ENCODE measurements around the gene MYBBP1A. TPM values are rescaled to one million over a fixed set of nuclear protein-coding genes. Genes with fewer than 3 reads are reported as not detected.
A peak's percentile ranks its signal among the peaks of the same experiment; 100 is the strongest.

The MYBBP1A gene
- total RNA-seq, 6 experiments from 2014 or later, result 16.3 to 32.0 (median 23.7) TPM

DNA sequence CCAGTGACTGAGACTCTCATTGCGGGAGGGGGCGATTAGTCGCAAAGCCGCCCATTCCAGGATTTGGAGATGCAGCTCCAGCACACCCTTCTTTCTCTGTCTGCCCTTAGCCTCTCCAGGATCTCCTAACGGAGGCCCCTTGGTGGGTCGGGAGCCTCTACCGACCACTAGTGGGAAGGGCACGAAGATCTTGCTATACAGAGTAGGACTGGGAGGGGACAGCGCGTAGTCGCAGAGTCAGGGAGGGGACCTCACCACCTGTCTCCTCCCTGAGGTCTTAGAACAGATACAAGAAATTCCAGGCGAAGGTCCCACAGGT lies 28.6 kb upstream of the MYBBP1A start:
- TF ChIP-seq, protein P1, sequence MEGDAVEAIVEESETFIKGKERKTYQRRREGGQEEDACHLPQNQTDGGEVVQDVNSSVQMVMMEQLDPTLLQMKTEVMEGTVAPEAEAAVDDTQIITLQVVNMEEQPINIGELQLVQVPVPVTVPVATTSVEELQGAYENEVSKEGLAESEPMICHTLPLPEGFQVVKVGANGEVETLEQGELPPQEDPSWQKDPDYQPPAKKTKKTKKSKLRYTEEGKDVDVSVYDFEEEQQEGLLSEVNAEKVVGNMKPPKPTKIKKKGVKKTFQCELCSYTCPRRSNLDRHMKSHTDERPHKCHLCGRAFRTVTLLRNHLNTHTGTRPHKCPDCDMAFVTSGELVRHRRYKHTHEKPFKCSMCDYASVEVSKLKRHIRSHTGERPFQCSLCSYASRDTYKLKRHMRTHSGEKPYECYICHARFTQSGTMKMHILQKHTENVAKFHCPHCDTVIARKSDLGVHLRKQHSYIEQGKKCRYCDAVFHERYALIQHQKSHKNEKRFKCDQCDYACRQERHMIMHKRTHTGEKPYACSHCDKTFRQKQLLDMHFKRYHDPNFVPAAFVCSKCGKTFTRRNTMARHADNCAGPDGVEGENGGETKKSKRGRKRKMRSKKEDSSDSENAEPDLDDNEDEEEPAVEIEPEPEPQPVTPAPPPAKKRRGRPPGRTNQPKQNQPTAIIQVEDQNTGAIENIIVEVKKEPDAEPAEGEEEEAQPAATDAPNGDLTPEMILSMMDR (IDR thresholded peaks at IDR 0.05), result peak in 1 of 4 donors; percentile 13
- TF ChIP-seq POLR2A (IDR thresholded peaks at IDR 0.05), result no peak
- WGBS (ENCODE audit: insufficient coverage, low coverage, low lambda C conversion rate, missing lambda C conversion rate), result 64% methylated on average over 4 of the region's 12 CpGs
- H3K4me1 ChIP-seq, result peaks cover 0 to 10% (median 3%) of the 10 kb centered on the region in 4 donors
- no peak for DNase-seq
- H3K9me3 ChIP-seq, result no peaks in the 10 kb centered on the region
- no peak overlapping the region for H3K27ac ChIP-seq
- peak; percentile 5 to 27 (median 18) for ATAC-seq
- intact Hi-C loops (cut with DNase I), result no loop called here
- H3K36me3 ChIP-seq, result no peaks in the 10 kb centered on the region
- H3K27me3 ChIP-seq, result peaks cover 6 to 7% of the 10 kb centered on the region in 2 donors
- H3K4me3 ChIP-seq, result peak overlapping the region; percentile 21 to 36 (median 33)

DNA sequence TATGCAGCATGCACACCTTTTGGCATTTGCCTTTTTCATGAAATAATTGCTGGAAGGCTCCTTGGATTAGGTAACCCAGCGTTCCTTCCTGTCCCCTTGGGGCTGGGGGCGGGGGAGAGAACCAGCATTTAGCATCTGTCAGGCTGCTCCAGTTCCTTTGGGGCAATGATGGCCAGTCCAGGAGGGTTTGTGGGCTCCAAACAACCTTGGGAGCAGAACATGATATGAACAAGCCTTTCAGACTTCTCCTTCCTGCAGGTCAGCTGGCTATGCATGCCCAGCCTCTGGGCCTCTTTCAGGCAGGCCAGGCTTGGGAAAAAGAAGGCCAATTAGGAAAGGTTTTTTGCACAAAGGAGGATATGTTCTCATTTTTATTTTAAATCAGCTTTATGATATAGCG lies 28.0 kb upstream of the MYBBP1A start:
- Histone ChIP-seq H3K4me1 (peaks cover 0 to 10% (median 3%) of the 10 kb centered on the region in 4 donors), H3K27ac (no peak overlapping the region), H3K27me3 (peaks cover 6 to 7% of the 10 kb centered on the region in 2 donors), H3K9me3 (no peaks in the 10 kb centered on the region), H3K4me3 (no peak overlapping the region), H3K36me3 (no peaks in the 10 kb centered on the region)
- ATAC-seq, result no peak
- no peak for DNase-seq
- TF ChIP-seq, protein P1 (IDR thresholded peaks at IDR 0.05), result no peak
- no peak for TF ChIP-seq POLR2A (IDR thresholded peaks at IDR 0.05)
- 83% methylated on average over 2 of the region's 3 CpGs for WGBS (ENCODE audit: insufficient coverage, low coverage, low lambda C conversion rate, missing lambda C conversion rate)
- intact Hi-C loops (cut with DNase I), result no loop called here

DNA sequence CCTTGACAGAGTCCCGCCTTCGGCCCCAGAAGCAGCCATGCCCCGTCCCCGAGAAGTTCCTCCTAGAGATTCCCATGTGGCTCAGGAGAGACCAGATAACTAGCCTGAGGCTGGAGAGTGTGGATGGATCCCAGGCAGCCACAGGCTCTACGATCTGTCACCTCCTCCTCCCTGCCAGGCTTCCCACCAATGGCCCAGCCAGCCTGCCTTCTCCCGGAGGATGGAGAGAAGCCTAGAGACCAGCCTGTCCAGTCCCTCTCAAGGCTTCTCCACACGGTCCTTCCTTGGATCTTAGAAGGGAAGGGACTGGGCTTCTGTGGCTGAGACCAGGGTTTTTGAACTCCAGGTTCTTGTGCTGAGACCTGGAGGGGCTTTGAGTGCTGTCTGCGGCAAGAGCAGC lies 27.5 kb upstream of the MYBBP1A start:
- no peaks in the 10 kb centered on the region for H3K9me3 ChIP-seq
- ATAC-seq, result no peak
- H3K27ac ChIP-seq, result no peak overlapping the region
- peaks cover 6 to 7% of the 10 kb centered on the region in 2 donors for H3K27me3 ChIP-seq
- intact Hi-C loops (cut with DNase I), result no loop called here
- 24% methylated on average over 3 of the region's 8 CpGs for WGBS (ENCODE audit: insufficient coverage, low coverage, low lambda C conversion rate, missing lambda C conversion rate)
- H3K4me3 ChIP-seq, result no peak overlapping the region
- TF ChIP-seq POLR2A (IDR thresholded peaks at IDR 0.05), result no peak
- TF ChIP-seq, protein P1 (IDR thresholded peaks at IDR 0.05), result no peak
- H3K36me3 ChIP-seq, result no peaks in the 10 kb centered on the region
- H3K4me1 ChIP-seq, result peaks cover 0 to 10% (median 3%) of the 10 kb centered on the region in 4 donors
- DNase-seq, result no peak

DNA sequence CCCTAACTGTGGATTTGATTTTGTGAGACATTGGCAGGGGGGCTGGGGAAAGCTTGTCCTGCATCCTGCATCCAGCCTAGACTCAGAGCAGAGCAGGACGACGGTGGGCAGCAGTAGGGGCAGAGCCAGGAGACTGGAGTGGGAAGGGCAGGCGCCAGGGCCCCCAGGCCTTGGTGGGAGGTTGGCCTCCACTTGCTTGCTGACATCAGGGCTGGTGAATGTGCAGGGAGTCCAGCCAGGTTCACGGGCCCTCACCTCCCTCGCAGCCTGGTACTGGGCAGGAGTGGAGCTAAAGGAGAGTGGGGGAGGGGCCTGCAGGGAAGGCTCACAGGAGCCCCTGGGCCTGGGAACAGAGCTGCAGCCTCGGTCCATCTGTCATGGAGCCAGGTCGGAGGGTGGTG lies 26.9 kb upstream of the MYBBP1A start:
- Histone ChIP-seq H3K27me3 (peaks cover 6 to 7% of the 10 kb centered on the region in 2 donors), H3K9me3 (no peaks in the 10 kb centered on the region), H3K4me3 (no peak overlapping the region), H3K4me1 (peaks cover 0 to 10% (median 3%) of the 10 kb centered on the region in 4 donors), H3K36me3 (no peaks in the 10 kb centered on the region), H3K27ac (no peak overlapping the region)
- intact Hi-C loops (cut with DNase I), result no loop called here
- ATAC-seq, result no peak
- DNase-seq, result no peak
- TF ChIP-seq, protein P1 (IDR thresholded peaks at IDR 0.05), result no peak
- no peak for TF ChIP-seq POLR2A (IDR thresholded peaks at IDR 0.05)
- 34% methylated on average over 4 of the region's 7 CpGs for WGBS (ENCODE audit: insufficient coverage, low coverage, low lambda C conversion rate, missing lambda C conversion rate)

DNA sequence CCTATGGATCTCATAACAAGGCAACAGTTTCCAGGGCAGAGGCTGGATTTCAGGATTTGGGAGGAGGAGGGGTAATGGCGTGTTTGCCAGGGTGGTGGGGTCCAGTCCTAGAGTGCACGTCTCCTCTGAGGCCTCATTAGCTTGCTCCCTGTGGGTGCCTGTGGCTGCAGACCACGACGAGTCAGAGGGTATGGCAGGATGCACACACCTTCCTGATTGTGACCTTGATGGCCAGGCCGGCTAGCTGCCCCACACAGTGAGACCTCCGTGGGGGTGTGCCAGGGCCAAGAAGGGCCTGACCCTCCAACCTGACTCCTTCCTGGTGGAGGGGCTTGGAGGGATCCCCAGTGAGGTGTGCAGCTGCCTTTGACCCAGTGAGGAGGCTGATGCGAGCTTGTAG lies 25.1 kb upstream of the MYBBP1A start:
- Histone ChIP-seq H3K9me3 (no peaks in the 10 kb centered on the region), H3K27ac (no peak overlapping the region), H3K27me3 (peaks cover 6 to 7% of the 10 kb centered on the region in 2 donors), H3K4me1 (peaks cover 0 to 10% (median 3%) of the 10 kb centered on the region in 4 donors), H3K36me3 (no peaks in the 10 kb centered on the region), H3K4me3 (no peak overlapping the region)
- no peak for ATAC-seq
- intact Hi-C loops (cut with DNase I), result no loop called here
- no peak for DNase-seq
- WGBS (ENCODE audit: insufficient coverage, low coverage, low lambda C conversion rate, missing lambda C conversion rate), result no CpG with 5 or more reads among the region's 7 CpGs
- TF ChIP-seq POLR2A (IDR thresholded peaks at IDR 0.05), result no peak
- TF ChIP-seq, protein P1 (IDR thresholded peaks at IDR 0.05), result no peak
